Liver (tissue), 9 donors: ENCODE data around the gene ASZ1. TPM values are rescaled to one million over a fixed set of nuclear protein-coding genes. Genes with fewer than 3 reads are reported as not detected.

Experiments used
- DNase-seq: peaks from one replicate; pipeline ENCODE4 v3.0.0-alpha.2; 2017; ENCODE audit warnings: low spot score
- H3K27ac ChIP-seq, 2 donors: one replicate each; pipeline ENCODE4 v1.7.0; 2013; ENCODE audit warnings: inconsistent platforms in 2 of 2, low read length in 2 of 2, control low read depth in 1 of 2, low read depth in 1 of 2, mild to moderate bottlenecking in 1 of 2
- H3K27me3 ChIP-seq, 4 donors: one replicate each; pipeline versions ENCODE4 v1.6.1 to v1.7.0; 2013; ENCODE audit warnings: low read length in 3 of 4, inconsistent platforms in 1 of 4, mild to moderate bottlenecking in 1 of 4, moderate library complexity in 1 of 4; ENCODE audit not compliant: control insufficient read depth in 4 of 4, insufficient read depth in 4 of 4
- H3K36me3 ChIP-seq, 4 donors: one replicate each; pipeline versions ENCODE4 v1.6.1 to v1.7.0; 2013; ENCODE audit warnings: low read length in 3 of 4, mild to moderate bottlenecking in 3 of 4, low read depth in 1 of 4, moderate library complexity in 1 of 4; ENCODE audit not compliant: control insufficient read depth in 4 of 4, insufficient read depth in 3 of 4
- H3K4me1 ChIP-seq, 4 donors: one replicate each; pipeline versions ENCODE4 v1.6.1 to v1.7.0; 2013; ENCODE audit warnings: low read length in 3 of 4, mild to moderate bottlenecking in 3 of 4, moderate library complexity in 1 of 4; ENCODE audit not compliant: control insufficient read depth in 4 of 4, insufficient read depth in 4 of 4
- H3K4me3 ChIP-seq, 3 donors: one replicate each; pipeline versions ENCODE4 v1.6.1 to v1.7.0; 2013; ENCODE audit warnings: low read length in 3 of 3, control low read depth in 1 of 3, low read depth in 1 of 3, mild to moderate bottlenecking in 1 of 3
- H3K9ac ChIP-seq, 2 donors: one replicate each; pipeline ENCODE4 v1.7.0; 2013; ENCODE audit warnings: low read length in 2 of 2, mild to moderate bottlenecking in 2 of 2, moderate library complexity in 2 of 2, control low read depth in 1 of 2, low read depth in 1 of 2
- H3K9me3 ChIP-seq, 4 donors: one replicate each; pipeline versions ENCODE4 v1.6.1 to v1.7.0; 2013; ENCODE audit warnings: low read length in 3 of 4; ENCODE audit not compliant: control insufficient read depth in 4 of 4
- FOXA1 ChIP-seq: IDR thresholded peaks from 2 replicates; pipeline ENCODE4 v1.6.1; 2016; ENCODE audit warnings: antibody characterized with exemption
- FOXA2 ChIP-seq: IDR thresholded peaks from 2 replicates; pipeline ENCODE4 v1.6.1; 2016; ENCODE audit warnings: antibody characterized with exemption
- GABPA ChIP-seq, 2 donors: IDR thresholded peaks in 1 of 2; conservative IDR thresholded peaks in 1 of 2; 2 replicates each; pipeline ENCODE4 v1.6.1; 2016; ENCODE audit warnings: antibody characterized with exemption in 2 of 2, mild to moderate bottlenecking in 1 of 2, moderate library complexity in 1 of 2
- HNF4A ChIP-seq, 2 donors: conservative IDR thresholded peaks; 2 replicates each; pipeline ENCODE4 v1.6.1; 2016; ENCODE audit warnings: antibody characterized with exemption in 2 of 2, mild to moderate bottlenecking in 2 of 2
- HNF4G ChIP-seq: IDR thresholded peaks from 2 replicates; pipeline ENCODE4 v1.6.1; 2016; ENCODE audit warnings: antibody characterized with exemption
- JUND ChIP-seq, 2 donors: IDR thresholded peaks; 2 replicates each; pipeline ENCODE4 v1.6.1; 2016; ENCODE audit warnings: antibody characterized with exemption in 2 of 2
- NR2F2 ChIP-seq: IDR thresholded peaks from 2 replicates; pipeline ENCODE4 v1.6.1; 2016; ENCODE audit warnings: antibody characterized with exemption
- RXRA ChIP-seq, 2 donors: IDR thresholded peaks; 2 replicates each; pipeline ENCODE4 v1.6.1; 2017 to 2018; ENCODE audit warnings: antibody characterized with exemption in 2 of 2, mild to moderate bottlenecking in 1 of 2
- SP1 ChIP-seq: IDR thresholded peaks from 2 replicates; pipeline ENCODE4 v1.6.1; 2018; ENCODE audit warnings: antibody characterized with exemption, mild to moderate bottlenecking
- TAF1 ChIP-seq: conservative IDR thresholded peaks from 2 replicates; pipeline ENCODE4 v1.6.1; 2016; ENCODE audit warnings: antibody characterized with exemption, mild to moderate bottlenecking
- YY1 ChIP-seq: IDR thresholded peaks from 2 replicates; pipeline ENCODE4 v1.6.1; 2016; ENCODE audit warnings: antibody characterized with exemption, mild to moderate bottlenecking
- WGBS: extraction: QIAGEN DNeasy Blood & Tissue Kit; methylation state at CpG from one replicate; pipeline ENCODE4 v1.1.7; 2013; 5-methylcytosine and 5-hydroxymethylcytosine counted together
- polyA plus RNA-seq, 2 donors: library from polyadenylated mRNA; stranded (reverse) in 1 of 2; unstranded in 1 of 2; fragments of 200-250 nt in 1 of 2; fragments of >200 nt in 1 of 2; fragmentation: Nextera tagmentation in 1 of 2; extraction: Ambion mirVana in 1 of 2; gene quantifications; one replicate each; pipeline versions ENCODE4 v1.2.1 to v1.2.3, GENCODE V29; 2013 to 2015
- total RNA-seq, 2 donors: library from RNA; depleted of rRNA; stranded (reverse); fragments of >200 nt; gene quantifications; one replicate each; pipeline ENCODE4 v1.2.3, GENCODE V29; 2014
- TF ChIP-seq, protein P1 (sequence below): IDR thresholded peaks from 2 replicates; pipeline ENCODE4 v1.6.1; 2016; ENCODE audit warnings: antibody characterized with exemption, mild to moderate bottlenecking
- TF ChIP-seq, protein P2 (sequence below): fragments of 150-350 bp; IDR thresholded peaks from 2 replicates; pipeline ENCODE4 v1.5.1; 2017; ENCODE audit warnings: improper control_type of control experiment, low read depth, low read length; ENCODE audit not compliant: missing input control
- TF ChIP-seq, protein P3 (sequence below): IDR thresholded peaks from 2 replicates; pipeline ENCODE4 v1.6.1; 2016; ENCODE audit warnings: antibody characterized with exemption
- TF ChIP-seq, protein P4 (sequence below): IDR thresholded peaks from 2 replicates; pipeline ENCODE4 v1.6.1; 2016; ENCODE audit warnings: antibody characterized with exemption
- donor health status: healthy.
- donor health status: healthy.
- donor health status: healthy.
- donor health status: healthy.
- donor health status: healthy.

Gene ASZ1
- total and polyA plus RNA-seq, 4 donors, result 0.08 TPM; not detected in 3

DNA sequence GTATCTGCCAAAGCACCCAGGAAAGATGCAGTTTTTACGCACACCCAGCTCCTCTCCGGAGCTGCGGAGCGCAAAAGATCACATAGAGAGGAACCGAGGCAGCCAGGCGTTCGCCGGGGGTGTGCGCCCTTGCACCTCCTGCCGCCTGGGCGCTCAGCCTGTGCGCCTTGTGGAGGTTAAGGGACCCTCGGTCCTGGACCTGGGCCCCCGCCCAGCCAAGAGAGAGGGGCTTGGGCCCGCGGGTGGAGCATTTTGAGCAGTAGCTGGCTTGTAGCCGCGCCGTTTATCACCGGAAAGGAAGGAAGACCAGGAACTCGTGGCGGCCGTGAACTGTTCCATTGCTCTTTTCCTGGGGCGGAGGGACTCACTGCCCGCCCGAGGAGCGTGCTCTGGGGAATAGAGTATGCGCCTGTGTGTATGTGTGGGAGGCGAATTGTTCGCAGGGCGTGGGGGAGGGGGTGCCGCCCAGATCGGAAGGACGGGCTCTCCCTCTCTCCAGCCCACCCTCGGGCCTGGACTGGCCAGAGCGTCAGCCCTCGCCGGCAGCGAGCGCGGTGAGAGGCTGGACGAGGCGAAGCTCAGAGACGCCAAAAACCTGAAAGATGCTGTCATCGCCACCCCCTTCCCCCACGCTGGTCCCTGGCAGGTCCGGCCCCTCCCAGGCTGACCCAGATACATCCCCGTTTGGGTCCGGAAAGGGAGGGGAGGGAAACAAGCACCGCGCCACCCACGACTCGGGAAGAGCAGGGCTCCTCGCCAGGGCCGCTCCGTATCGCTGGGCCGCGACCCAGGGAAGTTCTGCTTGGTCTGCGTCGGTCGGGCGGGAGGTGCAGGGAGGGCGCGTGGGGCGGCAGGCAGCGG, 103.2 kb downstream of the ASZ1 start:
- Histone ChIP-seq H3K4me1 (peaks cover 11 to 24% (median 21%) of the 10 kb centered on the region in 4 donors), H3K27me3 (peaks cover 0 to 12% (median 6%) of the 10 kb centered on the region in 4 donors), H3K9ac (no peak overlapping the region), H3K27ac (no peak overlapping the region), H3K9me3 (no peaks in the 10 kb centered on the region), H3K36me3 (no peaks in the 10 kb centered on the region), H3K4me3 (peak overlapping the region; percentile 42 to 58 (median 46))
- WGBS, result 2% methylated on average over 67 of the region's 67 CpGs
- TF ChIP-seq, protein P1, sequence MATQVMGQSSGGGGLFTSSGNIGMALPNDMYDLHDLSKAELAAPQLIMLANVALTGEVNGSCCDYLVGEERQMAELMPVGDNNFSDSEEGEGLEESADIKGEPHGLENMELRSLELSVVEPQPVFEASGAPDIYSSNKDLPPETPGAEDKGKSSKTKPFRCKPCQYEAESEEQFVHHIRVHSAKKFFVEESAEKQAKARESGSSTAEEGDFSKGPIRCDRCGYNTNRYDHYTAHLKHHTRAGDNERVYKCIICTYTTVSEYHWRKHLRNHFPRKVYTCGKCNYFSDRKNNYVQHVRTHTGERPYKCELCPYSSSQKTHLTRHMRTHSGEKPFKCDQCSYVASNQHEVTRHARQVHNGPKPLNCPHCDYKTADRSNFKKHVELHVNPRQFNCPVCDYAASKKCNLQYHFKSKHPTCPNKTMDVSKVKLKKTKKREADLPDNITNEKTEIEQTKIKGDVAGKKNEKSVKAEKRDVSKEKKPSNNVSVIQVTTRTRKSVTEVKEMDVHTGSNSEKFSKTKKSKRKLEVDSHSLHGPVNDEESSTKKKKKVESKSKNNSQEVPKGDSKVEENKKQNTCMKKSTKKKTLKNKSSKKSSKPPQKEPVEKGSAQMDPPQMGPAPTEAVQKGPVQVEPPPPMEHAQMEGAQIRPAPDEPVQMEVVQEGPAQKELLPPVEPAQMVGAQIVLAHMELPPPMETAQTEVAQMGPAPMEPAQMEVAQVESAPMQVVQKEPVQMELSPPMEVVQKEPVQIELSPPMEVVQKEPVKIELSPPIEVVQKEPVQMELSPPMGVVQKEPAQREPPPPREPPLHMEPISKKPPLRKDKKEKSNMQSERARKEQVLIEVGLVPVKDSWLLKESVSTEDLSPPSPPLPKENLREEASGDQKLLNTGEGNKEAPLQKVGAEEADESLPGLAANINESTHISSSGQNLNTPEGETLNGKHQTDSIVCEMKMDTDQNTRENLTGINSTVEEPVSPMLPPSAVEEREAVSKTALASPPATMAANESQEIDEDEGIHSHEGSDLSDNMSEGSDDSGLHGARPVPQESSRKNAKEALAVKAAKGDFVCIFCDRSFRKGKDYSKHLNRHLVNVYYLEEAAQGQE, result no peak
- TF ChIP-seq FOXA2, result no peak
- no peak for TF ChIP-seq SP1
- TF ChIP-seq TAF1, result no peak
- TF ChIP-seq YY1, result no peak
- no peak for TF ChIP-seq RXRA (IDR thresholded peaks at IDR 0.05)
- TF ChIP-seq FOXA1, result no peak
- TF ChIP-seq HNF4A (conservative IDR thresholded peaks at IDR 0.05), result no peak
- TF ChIP-seq GABPA (IDR thresholded peaks at IDR 0.05 in 1 of 2, conservative IDR thresholded peaks at IDR 0.05 in 1 of 2), result no peak
- TF ChIP-seq, protein P2, sequence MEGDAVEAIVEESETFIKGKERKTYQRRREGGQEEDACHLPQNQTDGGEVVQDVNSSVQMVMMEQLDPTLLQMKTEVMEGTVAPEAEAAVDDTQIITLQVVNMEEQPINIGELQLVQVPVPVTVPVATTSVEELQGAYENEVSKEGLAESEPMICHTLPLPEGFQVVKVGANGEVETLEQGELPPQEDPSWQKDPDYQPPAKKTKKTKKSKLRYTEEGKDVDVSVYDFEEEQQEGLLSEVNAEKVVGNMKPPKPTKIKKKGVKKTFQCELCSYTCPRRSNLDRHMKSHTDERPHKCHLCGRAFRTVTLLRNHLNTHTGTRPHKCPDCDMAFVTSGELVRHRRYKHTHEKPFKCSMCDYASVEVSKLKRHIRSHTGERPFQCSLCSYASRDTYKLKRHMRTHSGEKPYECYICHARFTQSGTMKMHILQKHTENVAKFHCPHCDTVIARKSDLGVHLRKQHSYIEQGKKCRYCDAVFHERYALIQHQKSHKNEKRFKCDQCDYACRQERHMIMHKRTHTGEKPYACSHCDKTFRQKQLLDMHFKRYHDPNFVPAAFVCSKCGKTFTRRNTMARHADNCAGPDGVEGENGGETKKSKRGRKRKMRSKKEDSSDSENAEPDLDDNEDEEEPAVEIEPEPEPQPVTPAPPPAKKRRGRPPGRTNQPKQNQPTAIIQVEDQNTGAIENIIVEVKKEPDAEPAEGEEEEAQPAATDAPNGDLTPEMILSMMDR, result no peak
- no peak for TF ChIP-seq NR2F2
- TF ChIP-seq, protein P3, sequence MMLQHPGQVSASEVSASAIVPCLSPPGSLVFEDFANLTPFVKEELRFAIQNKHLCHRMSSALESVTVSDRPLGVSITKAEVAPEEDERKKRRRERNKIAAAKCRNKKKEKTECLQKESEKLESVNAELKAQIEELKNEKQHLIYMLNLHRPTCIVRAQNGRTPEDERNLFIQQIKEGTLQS, result no peak
- TF ChIP-seq, protein P4, sequence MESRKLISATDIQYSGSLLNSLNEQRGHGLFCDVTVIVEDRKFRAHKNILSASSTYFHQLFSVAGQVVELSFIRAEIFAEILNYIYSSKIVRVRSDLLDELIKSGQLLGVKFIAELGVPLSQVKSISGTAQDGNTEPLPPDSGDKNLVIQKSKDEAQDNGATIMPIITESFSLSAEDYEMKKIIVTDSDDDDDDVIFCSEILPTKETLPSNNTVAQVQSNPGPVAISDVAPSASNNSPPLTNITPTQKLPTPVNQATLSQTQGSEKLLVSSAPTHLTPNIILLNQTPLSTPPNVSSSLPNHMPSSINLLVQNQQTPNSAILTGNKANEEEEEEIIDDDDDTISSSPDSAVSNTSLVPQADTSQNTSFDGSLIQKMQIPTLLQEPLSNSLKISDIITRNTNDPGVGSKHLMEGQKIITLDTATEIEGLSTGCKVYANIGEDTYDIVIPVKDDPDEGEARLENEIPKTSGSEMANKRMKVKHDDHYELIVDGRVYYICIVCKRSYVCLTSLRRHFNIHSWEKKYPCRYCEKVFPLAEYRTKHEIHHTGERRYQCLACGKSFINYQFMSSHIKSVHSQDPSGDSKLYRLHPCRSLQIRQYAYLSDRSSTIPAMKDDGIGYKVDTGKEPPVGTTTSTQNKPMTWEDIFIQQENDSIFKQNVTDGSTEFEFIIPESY, result no peak
- no peak for TF ChIP-seq HNF4G
- TF ChIP-seq JUND (IDR thresholded peaks at IDR 0.05), result no peak
- no peak for DNase-seq
